SU-DHL-6 (cell line): ENCODE results near the gene TMA7.

ENCODE experiments used
- EZH2phosphoT487 ChIP-seq: fragments of 200-600 bp; sonication (generic), shearing (Covaris generic); conservative IDR thresholded peaks from 2 replicates; pipeline ENCODE4 v1.6.1; 2018; ENCODE audit warnings: mild to moderate bottlenecking, antibody characterized with exemption, low read length, moderate library complexity, mixed read lengths
- TF ChIP-seq, protein P1 (sequence below): fragments of 200-600 bp; sonication (generic); IDR thresholded peaks from one replicate; pipeline ENCODE4 v1.5.1; 2017; ENCODE audit warnings: antibody characterized with exemption, mild to moderate bottlenecking, low read length, moderate library complexity; ENCODE audit not compliant: insufficient read depth, poor library complexity, severe bottlenecking

DNA sequence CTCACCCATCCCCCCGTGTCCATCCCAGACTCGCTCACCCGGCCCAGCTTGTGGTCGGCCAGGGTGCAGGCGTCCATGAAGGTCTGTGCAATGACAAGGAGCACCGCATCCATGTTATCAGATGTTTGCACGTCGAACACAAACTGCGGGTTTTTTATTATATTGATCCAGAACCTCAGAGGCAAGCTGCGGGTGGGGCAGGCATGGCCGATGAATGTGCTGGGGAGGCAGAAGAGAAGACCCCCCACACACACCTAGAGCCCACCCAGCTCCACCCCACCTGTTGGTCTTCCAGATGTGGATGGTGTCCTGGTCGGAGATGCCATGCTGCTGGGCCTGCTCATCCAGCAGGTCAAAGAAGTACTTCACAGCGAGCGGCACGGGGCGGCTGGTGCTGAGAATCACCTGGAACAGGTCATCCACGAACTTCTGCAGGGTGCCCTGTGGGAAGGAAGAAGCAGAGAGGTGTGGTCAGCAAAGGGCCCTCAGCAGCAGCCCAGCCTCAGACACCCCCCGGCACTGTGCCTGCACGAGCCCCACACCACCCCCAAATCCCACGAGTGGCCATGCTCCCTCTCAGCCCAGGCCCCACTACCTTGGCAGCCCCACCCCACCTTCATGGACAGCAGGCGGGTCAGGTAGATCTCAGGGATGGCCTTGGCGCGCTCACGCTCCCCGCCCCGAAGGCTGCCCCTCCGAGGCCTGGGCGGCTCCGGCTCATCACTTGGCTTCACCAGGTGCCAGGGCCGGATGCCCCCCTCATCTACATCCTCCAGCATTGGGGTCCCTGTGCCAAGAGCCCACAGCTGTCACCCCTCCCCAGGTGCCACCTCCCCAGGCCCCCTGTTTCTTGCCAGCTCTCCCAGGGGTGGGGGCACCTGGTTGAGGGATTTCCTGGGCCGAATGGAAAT is 30.5 kb upstream of the TMA7 start:
- TF ChIP-seq, protein P1, sequence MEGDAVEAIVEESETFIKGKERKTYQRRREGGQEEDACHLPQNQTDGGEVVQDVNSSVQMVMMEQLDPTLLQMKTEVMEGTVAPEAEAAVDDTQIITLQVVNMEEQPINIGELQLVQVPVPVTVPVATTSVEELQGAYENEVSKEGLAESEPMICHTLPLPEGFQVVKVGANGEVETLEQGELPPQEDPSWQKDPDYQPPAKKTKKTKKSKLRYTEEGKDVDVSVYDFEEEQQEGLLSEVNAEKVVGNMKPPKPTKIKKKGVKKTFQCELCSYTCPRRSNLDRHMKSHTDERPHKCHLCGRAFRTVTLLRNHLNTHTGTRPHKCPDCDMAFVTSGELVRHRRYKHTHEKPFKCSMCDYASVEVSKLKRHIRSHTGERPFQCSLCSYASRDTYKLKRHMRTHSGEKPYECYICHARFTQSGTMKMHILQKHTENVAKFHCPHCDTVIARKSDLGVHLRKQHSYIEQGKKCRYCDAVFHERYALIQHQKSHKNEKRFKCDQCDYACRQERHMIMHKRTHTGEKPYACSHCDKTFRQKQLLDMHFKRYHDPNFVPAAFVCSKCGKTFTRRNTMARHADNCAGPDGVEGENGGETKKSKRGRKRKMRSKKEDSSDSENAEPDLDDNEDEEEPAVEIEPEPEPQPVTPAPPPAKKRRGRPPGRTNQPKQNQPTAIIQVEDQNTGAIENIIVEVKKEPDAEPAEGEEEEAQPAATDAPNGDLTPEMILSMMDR = no peak
- TF ChIP-seq EZH2phosphoT487 = no peak
